Renal pelvis (tissue), 12 donors: Measurements from ENCODE around the gene MRPS16. TPM values are rescaled to one million over a fixed set of nuclear protein-coding genes. Genes with fewer than 3 reads are reported as not detected.
A peak's percentile ranks its signal among the peaks of the same experiment; 100 is the strongest.
"Not testable (repeated sequence)": the region's sequence is repeated elsewhere in the genome, so short reads cannot be mapped to it uniquely, and the experiment has no call there.

Experiments
- DNase-seq: peaks from one replicate; pipeline ENCODE4 v3.0.0-alpha.2; 2013
- long read RNA-seq, 16 experiments: transcript quantifications; one replicate each; lab custom pipeline, GENCODE V29; 2026
- polyA plus RNA-seq, 3 donors: library from polyadenylated mRNA; unstranded; fragments of 120-200 nt; gene quantifications; one replicate each; pipeline ENCODE4 v1.2.1, GENCODE V29; 2013; ENCODE audit not compliant: insufficient read length in 3 of 3

The MRPS16 gene
- 10 to 100 TPM; 82.6 to 89.3 (median 83.0) TPM for polyA plus RNA-seq
- long read RNA-seq, donor 1, transcript MRPS16-202 (3 exons, 2,634 nt) = major isoform, 47 of 51 reads
- long read RNA-seq, donor 1, partial matches to known transcripts = 0 of 51 reads
- long read RNA-seq, donor 1, other reads (novel, unspliced or antisense) = 0 of 51 reads
- long read RNA-seq, donor 2, transcript MRPS16-202 (3 exons, 2,634 nt) = major isoform, 48 of 62 reads
- long read RNA-seq, donor 2, partial matches to known transcripts = 8 of 62 reads
- long read RNA-seq, donor 2, other reads (novel, unspliced or antisense) = 0 of 62 reads
- long read RNA-seq, donor 3, transcript MRPS16-202 (3 exons, 2,634 nt) = major isoform, 46 of 65 reads
- long read RNA-seq, donor 3, transcript MRPS16-205 (3 exons, 2,580 nt) = minor isoform, 7 of 65 reads
- long read RNA-seq, donor 3, partial matches to known transcripts = 9 of 65 reads
- long read RNA-seq, donor 3, other reads (novel, unspliced or antisense) = 0 of 65 reads
- long read RNA-seq, donor 4, transcript MRPS16-205 (3 exons, 2,580 nt) = minor isoform, 5 of 69 reads
- long read RNA-seq, donor 4, transcript MRPS16-202 (3 exons, 2,634 nt) = major isoform, 61 of 69 reads
- long read RNA-seq, donor 4, partial matches to known transcripts = 0 of 69 reads
- long read RNA-seq, donor 4, other reads (novel, unspliced or antisense) = 0 of 69 reads
- long read RNA-seq, donor 5, transcript MRPS16-202 (3 exons, 2,634 nt) = major isoform, 38 of 43 reads
- long read RNA-seq, donor 5, partial matches to known transcripts = 0 of 43 reads
- long read RNA-seq, donor 5, other reads (novel, unspliced or antisense) = 0 of 43 reads
- long read RNA-seq, donor 6, transcript MRPS16-202 (3 exons, 2,634 nt) = major isoform, 49 of 57 reads
- long read RNA-seq, donor 6, partial matches to known transcripts = 7 of 57 reads
- long read RNA-seq, donor 6, other reads (novel, unspliced or antisense) = 0 of 57 reads
- long read RNA-seq, donor 7, transcript MRPS16-202 (3 exons, 2,634 nt) = major isoform, 61 of 79 reads
- long read RNA-seq, donor 7, transcript MRPS16-205 (3 exons, 2,580 nt) = minor isoform, 8 of 79 reads
- long read RNA-seq, donor 7, partial matches to known transcripts = 6 of 79 reads
- long read RNA-seq, donor 7, other reads (novel, unspliced or antisense) = 0 of 79 reads
- long read RNA-seq, donor 8, transcript MRPS16-202 (3 exons, 2,634 nt) = major isoform, 24 of 24 reads
- long read RNA-seq, donor 8, partial matches to known transcripts = 0 of 24 reads
- long read RNA-seq, donor 8, other reads (novel, unspliced or antisense) = 0 of 24 reads
- long read RNA-seq, donor 9, transcript MRPS16-201 (3 exons, 866 nt) = minor isoform, 6 of 85 reads
- long read RNA-seq, donor 9, transcript MRPS16-202 (3 exons, 2,634 nt) = major isoform, 68 of 85 reads
- long read RNA-seq, donor 9, partial matches to known transcripts = 9 of 85 reads
- long read RNA-seq, donor 9, other reads (novel, unspliced or antisense) = 0 of 85 reads
- long read RNA-seq, donor 10, transcript MRPS16-202 (3 exons, 2,634 nt) = major isoform, 47 of 62 reads
- long read RNA-seq, donor 10, partial matches to known transcripts = 7 of 62 reads
- long read RNA-seq, donor 10, other reads (novel, unspliced or antisense) = 0 of 62 reads
- long read RNA-seq, donor 11, transcript MRPS16-202 (3 exons, 2,634 nt) = major isoform, 38 of 50 reads
- long read RNA-seq, donor 11, partial matches to known transcripts = 7 of 50 reads
- long read RNA-seq, donor 11, other reads (novel, unspliced or antisense) = 0 of 50 reads
- long read RNA-seq, donor 12, transcript MRPS16-202 (3 exons, 2,634 nt) = major isoform, 51 of 63 reads
- long read RNA-seq, donor 12, partial matches to known transcripts = 9 of 63 reads
- long read RNA-seq, donor 12, other reads (novel, unspliced or antisense) = 0 of 63 reads
- long read RNA-seq, donor 13, transcript MRPS16-202 (3 exons, 2,634 nt) = major isoform, 33 of 43 reads
- long read RNA-seq, donor 13, partial matches to known transcripts = 5 of 43 reads
- long read RNA-seq, donor 13, other reads (novel, unspliced or antisense) = 0 of 43 reads
- long read RNA-seq, donor 14 = 0 reads
- long read RNA-seq, donor 15, transcript MRPS16-202 (3 exons, 2,634 nt) = major isoform, 60 of 69 reads
- long read RNA-seq, donor 15, partial matches to known transcripts = 6 of 69 reads
- long read RNA-seq, donor 15, other reads (novel, unspliced or antisense) = 0 of 69 reads
- long read RNA-seq, donor 16, transcript MRPS16-202 (3 exons, 2,634 nt) = major isoform, 63 of 78 reads
- long read RNA-seq, donor 16, partial matches to known transcripts = 10 of 78 reads
- long read RNA-seq, donor 16, other reads (novel, unspliced or antisense) = 0 of 78 reads

DNA sequence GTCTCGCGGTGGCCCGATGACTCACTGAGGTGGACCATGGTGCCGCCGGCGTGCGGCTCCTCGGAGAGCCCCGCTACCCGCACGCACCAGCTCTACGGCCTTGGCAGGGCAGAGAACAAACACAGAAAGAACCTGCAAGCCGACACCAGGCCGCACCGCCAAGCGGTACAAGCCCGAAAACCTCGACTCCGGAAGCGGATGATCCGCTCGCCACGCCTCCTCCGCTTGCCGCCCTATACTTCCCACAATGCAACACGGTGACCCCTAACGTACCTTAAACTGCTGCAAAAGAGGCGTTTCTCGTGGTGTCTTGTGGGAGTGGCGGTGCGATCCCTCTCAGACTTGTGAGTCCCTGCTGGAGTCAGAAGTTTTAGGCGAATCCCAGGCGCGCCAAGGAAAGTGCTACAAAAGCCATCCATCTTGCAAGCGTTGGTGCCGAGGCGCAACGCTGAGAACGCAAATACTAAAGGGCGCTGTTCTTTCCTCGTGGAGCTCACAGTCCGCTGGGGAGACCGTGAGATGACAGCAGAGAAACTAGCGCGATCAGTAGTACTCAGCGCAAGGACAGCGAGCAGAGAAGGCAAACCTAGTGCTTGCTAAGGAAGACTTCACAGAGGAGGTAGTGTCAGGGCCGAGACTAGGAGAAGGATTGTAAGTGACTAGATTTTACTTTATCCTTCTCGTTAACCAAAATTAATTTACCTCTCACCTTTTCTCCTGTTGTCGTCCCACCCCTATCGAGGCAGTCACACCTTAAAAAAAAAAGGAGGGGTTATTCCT, at the start of gene MRPS16:
Gene MRPS16 (minus strand): TSS at position 200 of the 780 bp plus-strand sequence. CDS start 162 bp downstream, at position 38.
- peak; percentile 98 for DNase-seq

DNA sequence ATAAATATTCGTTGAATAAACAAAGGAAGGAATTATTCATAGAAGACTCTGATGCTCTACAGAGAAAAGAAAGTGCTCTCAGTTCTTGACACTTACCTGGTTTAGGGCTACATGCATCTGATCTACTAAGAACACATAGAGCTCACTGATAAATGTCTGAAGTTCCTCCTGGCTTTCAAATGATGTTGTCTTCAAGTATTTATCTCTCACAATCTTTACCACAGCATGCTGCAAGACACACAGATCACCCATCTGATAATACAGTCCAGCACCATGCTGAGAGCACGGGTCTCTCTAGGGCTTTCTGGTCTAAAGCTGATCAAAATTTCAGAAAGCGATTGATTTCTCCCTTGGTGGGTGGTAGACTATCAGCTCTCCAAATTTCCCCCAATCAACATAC, 44.5 kb upstream of the MRPS16 start:
- no peak for DNase-seq

DNA sequence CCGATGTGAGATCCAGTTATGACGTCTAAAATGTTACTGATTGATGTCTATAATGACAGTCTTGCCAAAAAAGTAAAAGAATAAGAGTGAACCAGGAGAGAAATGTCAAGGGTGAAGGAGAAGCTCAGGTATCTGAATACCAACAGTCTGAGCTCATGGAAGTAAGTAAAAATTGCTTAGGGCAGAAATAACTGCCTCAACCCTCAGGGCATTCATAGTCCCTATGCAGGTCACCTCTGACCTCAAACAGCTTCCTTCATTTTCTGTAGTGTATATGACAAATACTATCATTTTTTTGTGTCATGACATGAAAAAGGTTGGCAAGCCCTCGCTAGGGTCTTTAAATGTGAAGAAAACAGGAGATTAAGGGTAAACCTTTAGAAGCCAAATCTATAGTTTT, 41.0 kb upstream of the MRPS16 start:
- no peak for DNase-seq

DNA sequence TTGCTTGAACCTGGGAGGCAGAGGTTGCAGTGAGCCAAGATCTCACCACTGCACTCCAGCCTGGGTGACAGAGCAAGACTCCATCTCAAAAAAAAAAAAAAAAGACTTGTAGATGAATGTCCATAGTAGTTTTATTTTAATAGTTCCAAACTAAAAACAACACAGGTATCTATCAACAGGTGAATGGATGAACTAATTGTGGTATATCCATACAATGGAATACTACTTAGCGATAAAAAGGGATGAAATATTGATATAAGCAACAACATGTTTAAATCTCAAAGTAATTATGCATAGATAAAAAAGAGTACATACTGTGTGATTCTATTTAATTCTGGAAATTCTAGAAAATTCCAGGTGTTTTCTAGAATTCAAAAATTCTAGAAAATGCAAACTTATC, 37.5 kb upstream of the MRPS16 start:
- no peak for DNase-seq

DNA sequence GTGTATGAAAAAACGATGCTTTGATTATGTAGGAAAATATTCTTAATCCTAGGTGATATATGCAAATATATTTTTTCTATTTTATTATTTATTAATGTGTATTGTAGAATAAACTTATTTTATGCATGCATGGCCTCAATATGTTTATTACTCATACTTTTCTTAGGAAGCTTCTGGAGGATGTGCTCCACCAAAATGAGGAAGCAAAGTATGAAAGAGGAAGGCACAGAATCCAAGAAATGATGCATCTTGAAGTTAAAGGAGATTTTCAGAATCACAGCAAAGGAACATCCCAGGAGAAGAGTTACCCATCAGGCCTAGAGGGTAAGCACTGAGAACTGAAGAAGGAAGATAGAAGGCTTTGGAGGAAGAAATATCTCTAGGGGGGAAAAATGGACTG, 35.0 kb upstream of the MRPS16 start:
- DNase-seq = no peak

DNA sequence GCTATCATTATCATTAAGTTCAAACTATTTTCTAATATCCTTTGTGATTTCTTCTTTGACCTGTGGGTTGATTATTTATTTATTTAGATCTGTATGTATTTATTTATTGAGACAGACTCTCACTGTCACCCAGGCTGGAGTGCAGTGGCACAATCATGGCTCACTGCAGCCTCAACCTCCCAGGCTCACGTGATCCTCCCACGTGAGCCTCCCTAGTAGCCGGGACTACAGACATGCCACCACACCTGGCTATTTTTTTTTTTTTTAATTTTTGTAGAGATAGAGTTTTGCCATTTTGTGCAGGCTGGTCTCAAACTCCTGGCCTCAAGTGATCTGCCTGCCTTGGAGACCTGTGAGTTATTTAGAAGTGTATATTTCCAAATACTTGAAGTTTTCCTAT, 28.7 kb upstream of the MRPS16 start:
- no peak for DNase-seq

DNA sequence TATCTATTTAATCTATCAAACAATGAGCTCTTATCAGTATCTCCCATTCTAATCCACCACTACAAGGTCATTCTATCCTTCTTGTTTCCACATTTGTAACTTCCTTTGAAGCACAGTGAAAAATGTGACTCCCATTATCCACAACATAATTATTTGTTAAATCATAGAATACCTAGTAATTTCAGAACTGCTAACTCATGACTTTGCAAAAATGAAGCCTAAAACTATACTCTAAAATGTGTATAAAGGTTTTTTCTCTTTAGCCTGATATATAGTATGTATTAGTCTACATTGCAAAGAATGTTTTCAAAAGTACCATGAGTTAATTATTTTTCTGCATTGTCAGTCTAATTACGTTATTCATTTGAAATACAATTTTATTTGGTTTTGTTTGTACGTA, 12.0 kb upstream of the MRPS16 start:
- DNase-seq = no peak

DNA sequence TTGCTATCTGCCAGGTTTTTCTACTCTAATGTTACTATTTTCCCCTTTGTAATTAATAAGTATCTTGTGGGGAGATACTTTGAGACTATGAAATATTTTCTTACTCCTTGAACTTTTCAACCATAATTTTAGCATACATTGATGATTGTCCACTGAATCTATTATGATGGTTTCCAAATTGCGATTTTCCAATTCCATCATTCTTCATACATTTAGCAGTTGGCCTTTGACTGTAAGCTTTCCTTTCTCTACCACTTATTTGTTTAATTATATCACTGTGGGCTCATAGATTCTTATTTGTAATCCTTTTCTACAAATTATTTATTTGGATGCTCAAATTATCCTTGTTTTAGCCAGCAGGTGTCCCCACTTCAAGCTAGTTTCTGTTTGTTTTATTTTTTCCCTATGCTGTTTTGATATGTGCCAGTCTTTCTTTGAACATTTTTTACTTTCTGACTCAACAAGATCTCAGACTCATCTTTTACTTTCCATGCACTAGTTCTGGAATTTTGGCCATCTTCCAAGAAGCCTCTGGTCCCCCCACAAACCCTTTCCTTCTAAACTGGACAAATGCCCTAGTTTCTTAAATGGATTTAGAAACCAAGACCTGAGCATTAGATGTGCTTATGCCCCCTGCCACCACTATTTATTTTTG, 11.4 kb upstream of the MRPS16 start:
- no peak for DNase-seq

DNA sequence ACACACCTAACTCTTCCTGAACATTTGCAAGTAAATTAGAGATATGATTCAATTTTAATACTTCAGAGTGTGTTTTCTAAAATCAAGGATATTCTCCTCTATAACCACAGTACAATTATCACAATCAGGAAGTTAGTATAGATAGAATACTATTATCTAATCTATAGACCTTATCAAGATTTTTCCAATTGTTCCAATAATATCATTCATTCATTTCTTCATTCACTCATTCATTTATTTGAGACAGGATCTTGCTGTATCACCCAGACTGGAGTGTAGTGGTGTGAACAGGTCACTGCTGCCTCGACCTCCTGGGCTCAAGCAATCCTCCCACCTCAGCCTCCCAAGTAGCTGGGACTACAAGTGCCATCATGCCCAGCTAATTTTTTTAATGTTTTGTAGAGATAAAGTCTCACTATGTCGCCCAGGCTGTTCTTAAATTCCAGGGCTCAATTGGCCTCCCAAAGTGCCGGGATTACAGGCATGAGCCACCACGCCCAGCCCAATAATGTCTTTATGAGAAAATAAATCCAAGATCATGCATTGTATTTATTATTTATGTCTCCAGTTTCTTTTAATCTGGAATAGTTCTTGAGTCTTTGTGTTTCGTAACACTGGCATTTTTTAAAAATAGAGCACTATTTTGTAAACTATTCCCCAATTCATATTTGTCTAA, 10.6 kb upstream of the MRPS16 start:
- DNase-seq = no peak

DNA sequence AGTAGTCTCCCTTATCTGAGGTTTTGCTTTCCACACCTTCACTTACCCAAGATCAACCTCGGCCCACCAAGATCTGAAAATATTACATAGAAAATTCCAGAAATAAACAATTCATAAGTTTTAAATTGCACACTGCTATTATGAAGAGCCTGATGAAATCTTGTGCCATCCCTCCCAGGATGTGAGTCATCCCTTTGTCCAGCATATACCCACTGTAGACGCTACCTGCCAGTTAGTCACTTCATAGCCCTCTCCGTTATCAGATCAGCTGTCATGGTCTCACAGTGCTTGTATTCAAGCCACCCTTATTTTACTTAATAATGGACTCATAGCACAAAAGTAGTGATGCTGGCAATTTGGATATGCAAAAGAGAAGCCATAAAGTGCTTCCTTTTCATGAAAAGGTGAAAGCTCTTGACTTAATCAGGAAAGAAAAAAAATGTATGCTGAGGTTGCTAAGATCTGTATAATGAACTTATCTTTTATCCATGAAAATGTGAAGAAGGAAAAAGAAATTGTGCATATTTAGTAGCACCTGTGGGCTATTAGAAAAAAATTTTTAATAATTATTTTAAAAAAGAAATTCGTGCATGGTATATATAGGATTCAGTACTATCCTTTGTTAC, 9.8 kb upstream of the MRPS16 start:
- DNase-seq = no peak

DNA sequence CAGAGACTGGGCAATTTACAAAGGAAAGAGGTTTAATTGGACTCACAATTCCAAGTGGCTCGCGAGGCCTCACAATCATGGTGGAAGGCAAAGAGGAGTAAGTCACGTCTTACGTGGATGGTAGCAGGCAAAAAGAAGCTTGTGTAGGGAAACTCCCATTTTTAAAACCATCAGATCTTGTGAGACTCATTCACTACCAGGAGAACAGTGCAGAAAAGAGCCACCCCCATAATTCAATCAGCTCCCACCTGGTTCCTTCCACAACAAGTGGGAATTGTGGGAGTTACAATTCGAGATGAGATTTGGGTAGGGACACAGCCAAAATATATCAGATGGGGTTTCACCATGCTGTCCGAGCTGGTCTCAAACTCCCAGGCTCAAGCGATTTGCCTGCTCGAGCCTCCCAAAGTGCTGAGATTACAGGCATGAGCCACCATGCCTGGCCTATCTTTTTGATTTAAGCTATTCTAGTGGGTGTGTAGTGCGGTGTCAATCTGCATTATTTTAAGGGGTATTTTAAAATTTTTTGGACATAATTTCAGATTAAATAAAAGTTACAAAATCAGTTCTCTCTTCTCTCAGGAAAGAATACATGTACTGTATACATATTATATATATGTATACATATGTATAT, 9.0 kb upstream of the MRPS16 start:
- no peak for DNase-seq

DNA sequence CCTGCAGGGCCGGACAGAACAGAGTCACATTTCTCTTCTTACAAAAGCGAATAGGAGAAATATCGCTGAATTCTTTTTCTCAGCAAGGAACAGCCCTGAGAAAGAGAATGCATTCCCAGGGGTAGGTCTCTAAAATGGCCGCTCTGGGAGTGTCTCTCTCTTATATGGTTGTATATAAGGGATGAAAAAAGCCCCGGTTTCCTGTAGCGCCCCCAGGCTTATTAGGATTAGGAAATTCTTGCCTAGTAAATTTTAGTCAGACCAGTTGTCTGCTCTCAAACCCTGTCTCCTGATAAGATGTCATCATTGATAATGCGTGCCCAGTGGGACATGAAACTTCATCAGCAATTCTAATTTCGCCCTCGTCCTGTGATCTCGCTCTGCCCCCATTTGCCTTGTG, 6.2 kb upstream of the MRPS16 start:
- DNase-seq = not testable (repeated sequence)

DNA sequence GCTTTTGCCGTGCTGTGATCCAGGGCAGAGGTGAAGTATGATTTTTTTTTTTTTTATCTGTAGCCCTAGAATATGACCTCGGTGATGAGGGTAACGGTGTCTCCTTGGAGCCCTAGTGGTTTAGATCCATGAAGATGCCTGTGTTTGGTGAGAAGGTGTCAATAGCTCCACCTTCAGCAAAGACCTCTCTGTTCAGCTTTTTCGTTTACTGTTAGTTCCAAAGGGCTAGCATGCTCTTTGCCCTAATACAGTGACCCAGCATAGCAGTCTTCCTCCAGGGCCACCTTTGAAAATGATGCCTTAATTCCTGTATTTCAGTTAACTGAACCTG, 746 bp upstream of the MRPS16 start:
- no peak for DNase-seq

DNA sequence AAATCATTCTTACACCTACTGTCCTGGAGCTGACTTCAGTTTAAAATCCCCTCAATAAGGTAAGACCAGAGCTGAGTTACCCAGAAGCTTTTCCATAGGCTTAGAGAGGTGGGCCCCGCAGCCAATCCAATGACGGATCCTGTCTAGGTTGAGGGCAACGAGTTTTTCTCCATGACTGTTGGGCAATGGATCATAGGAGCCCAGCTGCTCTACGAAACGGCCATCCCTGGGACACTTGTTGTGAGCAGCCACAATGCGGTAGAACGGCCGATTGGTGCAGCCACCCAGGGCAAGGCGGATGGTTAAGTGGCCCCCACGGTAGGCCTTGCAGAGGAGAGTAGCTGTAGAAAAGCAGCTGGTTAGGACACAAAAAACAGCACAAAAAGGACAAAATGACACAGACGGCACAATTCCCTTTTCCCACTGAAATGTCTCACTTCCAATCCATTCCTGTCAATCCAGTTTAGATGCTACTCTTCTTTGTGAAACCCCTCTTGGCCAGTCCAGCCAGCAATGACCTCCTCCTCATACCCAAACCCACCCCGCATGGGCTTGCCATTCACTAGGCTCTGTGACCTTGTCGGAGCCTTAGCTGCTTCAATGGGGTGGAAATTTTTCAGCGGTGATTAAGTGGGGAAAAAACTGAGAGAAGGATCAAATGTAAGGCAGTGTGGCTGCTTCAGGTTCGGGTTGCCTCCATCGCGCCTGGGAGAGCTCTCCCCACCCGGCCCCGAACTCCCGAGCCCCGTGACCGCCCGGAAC, 580 bp downstream of the MRPS16 start:
- no peak for DNase-seq

DNA sequence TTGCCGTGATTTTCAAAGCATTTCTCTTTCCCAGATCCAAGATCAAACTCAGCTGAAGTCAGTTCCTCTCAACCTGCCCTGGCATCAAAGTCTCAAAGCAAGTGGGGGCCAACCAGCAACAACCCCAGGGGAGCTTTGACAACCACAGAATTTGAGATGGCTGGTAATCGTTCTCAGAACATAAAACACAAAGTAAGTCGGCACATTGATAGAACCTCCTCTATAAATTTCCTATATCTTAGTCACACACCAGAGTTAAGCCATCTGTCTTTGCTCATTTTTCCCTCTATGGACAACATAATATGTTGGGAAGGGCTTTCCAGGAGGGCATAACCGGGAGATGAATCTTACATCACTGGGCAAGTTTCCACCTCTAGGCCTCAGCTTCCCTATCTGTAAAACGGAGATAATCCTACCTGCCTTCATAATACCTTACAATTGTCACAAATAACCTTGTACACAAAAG, 4.2 kb downstream of the MRPS16 start:
- DNase-seq = no peak
